T1000 (cell line): Measurements from ENCODE around the gene CDC25A.

Source experiments
- DNase-seq: peaks from one replicate; lab custom pipeline; 2025; ENCODE audit warnings: mixed read lengths; lab: John Stamatoyannopoulos, UW

Gene CDC25A

DNA sequence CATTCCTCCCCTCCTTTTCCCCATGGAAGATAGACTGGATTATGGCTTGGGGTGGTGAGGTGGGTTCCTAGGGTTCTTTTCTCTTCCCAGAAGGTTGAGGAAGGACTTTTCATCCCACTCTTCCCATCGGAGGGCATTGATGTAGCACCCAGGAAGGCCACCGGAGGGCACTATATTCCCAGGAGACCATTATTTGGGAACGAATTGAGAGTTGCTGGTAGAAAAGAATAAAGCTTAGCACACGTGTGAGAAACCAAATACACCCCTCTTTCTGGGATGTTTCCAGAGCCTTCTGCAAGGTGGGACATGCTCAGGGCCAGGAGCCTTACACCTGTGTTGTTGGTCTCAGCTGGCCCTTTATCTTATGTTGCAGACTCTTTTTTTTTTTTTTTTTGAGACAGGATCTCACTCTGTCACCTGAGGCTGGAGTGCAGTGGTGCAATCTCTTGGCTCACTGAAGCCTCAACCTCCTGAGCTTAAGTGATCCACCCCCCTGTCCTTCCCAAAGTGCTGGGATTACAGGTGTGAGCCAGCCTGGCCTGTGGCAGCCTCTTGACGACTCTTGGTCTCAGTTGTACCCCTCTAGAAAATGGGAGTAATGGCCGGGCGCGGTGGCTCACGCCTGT lies 6.3 kb upstream of the CDC25A start:
- DNase-seq: peak; percentile 49

DNA sequence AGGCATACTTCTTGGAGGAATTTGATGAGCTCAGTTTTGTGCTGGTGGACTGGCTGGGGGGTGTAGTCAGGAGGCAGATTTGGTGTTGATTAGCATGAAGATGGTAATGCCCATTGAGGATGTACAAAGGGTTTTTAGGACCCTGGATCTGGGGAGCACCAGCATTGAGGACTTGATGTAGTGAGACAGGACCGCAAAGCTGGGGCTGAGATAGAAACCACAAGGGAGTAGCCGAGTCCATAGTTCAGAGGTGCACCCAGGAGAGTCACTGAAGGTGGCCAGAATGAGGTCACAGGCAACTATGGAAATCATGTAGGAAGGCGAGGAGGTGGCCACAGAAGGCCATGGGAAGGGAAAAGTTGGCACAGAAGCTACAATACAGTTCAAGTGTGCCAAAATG lies 2.7 kb upstream of the CDC25A start:
- DNase-seq: no peak

DNA sequence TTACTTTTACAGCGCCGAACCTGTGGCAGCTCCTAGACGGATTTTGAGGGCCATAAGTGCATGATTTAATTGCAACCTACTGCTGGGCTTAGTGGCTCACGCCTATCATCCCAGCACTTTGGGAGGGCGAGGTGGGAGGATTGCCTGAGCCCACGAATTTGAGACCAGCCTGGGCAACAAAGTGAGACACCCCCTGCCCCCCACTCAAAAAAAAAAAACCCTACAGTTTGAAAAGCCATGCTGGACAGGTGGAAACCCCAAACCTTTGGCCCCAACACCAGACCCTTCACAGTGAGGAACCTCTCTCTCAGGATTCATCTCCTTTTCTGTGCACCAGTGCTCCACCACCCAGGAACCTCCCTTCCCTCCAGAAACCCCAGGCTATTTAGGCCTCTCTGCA lies 1.1 kb upstream of the CDC25A start:
- DNase-seq: no peak

DNA sequence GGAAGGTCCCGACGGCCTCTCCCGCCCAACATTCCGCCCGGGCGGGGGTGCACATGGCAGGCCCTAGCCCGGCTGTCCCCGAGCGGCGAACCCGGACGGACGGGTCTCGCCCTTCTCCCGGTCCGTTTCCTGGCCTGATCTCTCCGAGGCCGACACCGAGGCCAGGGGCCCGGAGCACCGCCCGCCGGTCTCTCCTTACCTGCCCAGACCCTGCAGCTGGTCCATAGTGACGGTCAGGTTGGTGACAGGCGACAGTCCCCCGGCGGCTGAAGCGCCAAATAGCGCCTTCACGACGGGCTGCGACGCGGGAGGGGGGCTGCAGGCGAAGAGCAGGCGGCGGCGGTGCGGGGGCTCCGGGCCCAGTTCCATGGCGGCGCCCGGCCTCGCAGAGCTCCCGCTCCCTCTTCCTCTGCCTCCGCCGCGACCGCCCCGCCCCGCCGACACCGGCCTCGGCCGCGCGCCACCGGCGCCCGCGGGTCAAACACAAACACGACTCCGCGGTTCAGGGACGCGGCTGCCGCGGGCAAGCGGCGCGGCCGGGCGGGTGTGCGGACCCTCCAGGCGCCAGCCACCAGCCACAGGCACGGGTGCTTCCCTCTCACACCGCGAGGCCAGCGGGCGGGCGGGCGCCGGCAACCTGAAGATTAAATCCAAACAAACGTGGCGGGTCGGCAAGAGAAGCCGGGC lies 495 bp downstream of the CDC25A start:
- DNase-seq: no peak

DNA sequence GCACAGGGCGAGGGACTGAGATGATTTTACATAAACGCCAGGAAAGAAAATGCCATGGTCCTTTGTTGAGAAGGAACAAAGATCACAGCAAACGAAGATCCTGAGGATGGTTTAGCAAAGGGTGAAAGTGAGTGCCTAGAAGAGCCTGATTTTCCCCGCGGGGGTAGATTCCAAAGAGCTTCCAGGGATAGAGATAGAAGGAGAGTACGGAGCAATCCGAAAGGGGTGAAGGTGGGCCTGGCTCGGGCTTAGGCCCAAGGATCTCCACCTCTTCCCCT lies 977 bp downstream of the CDC25A start:
- DNase-seq: no peak

DNA sequence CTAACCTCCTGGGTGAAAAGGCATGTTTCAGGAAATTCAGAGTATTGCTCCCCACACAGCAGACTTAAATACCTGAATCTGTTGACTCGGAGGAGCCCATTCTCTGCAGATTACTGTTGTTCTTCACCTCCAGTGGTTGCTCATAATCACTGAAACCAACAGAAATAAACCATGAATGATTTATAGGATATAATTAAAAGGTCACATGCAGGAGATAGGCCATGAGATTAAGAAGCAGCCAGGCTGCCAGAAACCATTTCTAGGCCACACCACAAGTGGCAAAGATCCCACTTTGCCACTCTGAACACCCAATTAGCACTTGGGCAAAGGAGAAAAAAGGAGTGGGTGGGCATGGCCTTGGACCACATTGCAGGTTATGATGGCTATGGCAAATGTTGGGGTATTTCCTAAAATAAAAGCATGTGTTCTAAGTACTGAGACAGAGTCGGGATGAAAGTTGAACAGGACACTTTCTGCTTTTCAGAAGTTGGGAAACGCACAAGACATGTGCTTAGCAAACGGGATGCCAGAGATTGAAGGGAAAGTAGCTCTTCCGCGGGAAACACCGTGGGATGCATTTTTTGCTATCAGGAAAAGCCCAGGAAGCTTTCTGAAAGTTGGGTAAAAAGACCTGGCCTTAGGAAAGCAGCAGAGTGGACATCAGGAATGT lies 1.5 kb downstream of the CDC25A start:
- DNase-seq: no peak

DNA sequence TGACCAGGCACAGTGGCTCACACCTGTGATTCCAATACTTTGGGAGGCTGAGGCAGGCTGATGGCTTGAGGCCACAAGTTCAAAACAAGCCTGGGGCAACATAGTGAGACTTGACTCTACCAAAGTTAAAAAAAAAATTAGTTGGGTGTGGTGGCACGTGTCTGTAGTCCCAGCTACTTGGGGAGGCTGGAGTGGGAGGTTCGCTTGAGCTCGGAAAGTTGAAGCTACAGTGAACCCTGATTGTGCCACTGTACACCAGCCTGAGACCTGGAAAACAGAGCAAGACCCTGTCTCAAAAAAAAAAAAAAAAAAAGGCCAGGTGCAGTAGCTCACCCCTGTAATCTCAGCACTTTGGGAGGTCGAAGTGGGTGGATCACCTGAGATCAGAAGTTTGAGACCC lies 3.1 kb downstream of the CDC25A start:
- no peak for DNase-seq

DNA sequence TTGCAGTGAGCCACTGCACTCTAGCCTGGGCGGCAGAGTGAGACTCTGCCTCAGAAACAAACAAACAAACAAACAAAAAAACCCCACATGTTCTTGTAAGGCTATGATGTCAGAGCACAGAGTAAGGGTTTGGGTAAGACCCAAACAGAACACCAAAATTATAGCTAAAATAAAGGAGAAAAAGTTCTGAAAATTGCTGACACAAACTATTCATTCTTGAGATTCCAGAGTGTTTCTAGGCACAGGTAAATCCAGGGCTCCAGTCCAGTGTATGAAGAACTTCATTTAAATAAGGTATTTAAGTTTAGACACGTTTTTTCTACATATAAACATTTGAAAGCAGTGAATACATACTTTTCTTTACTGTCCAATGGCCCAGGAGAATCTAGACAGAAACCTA lies 3.9 kb downstream of the CDC25A start:
- no peak for DNase-seq

DNA sequence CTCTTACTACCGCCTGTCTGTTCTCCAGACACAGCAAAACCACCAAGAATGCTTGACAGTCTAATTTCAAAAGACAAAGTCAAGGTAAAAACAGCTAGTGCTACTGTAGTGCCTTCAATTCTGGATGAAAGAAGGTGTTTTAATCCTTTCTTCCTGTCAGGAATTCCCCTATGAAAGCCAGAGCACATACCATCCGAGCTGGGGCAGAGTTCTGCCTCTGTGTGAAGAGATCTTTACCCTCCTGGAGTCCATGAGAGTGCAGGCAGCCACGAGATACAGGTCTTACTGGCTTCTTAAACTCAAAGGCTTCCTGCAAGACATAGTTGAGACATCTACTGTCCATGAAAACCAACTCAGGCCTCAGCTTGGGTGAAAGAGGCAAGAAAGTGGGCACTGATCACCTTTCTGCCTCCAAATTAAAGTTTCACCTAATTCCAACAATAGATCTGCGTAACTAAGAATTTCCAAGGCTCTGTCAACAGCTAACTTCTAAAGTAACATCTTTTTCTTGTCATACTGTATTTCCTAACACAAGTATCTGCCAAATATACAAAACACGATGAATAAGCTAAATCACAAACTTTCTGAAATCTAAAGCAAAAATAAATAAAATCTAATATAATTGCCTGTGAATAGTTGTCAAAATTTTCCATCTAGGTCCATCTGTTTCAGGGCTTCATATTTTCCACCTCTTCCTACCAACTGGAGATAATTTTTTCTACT lies 7.5 kb downstream of the CDC25A start:
- no peak for DNase-seq

DNA sequence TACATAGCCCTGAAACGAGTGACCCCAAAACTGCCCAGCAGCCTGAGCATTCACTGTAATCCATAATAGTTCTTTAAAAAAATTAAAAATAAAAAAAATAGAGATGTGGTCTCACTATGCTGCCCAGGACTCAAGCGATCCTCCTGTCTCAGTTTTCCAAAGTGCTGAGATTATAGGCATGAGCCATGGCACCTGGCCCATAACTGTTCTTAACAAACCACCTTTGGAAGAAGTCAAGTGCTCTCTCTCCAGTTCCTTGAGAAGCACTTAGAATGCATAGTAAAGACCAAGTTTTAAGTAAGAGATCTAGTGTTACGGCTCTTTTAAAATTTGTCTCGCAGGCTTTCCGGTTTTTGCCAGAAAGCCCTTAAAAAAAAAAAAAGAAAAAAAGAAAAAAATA lies 8.2 kb downstream of the CDC25A start:
- no peak for DNase-seq

DNA sequence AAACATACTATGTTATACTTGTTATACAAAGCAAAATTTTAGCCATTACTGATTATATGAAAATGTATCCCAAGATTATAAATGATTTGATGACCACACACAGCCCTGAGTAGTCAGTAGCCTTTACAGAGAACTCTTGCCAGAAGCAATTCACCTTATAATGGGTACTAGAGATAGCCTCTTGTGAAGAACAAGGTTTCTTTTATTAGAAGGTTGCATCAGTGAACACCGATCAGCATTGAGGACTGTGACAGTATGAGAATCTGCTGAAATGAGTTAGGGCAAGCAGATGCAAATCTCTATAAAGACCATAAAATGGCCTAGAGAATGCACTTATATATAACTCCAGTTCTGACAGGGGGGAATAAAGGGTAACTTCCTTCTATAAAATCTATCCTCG lies 10.1 kb downstream of the CDC25A start:
- DNase-seq: no peak

DNA sequence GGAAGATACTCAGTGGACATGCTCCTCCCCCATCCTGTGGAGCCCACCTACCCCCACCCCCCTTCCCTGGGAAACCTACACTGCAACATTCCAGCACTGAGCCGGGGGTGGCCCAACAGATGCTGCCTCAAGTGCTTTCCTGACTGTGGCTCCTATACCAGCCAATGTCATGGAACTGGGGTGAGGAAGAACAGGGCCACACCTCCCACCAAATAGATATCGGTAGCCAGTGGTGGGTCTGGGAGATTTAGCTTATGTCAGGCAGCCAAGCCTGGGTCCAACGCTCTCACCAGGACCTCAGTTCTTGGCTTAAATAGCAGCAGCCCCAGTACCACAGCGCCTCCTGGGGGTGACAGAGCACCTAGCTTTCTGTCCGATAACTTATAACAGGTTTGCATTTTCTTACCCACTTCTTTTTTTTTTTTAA lies 30.3 kb downstream of the CDC25A start:
- DNase-seq: peak; percentile 27

DNA sequence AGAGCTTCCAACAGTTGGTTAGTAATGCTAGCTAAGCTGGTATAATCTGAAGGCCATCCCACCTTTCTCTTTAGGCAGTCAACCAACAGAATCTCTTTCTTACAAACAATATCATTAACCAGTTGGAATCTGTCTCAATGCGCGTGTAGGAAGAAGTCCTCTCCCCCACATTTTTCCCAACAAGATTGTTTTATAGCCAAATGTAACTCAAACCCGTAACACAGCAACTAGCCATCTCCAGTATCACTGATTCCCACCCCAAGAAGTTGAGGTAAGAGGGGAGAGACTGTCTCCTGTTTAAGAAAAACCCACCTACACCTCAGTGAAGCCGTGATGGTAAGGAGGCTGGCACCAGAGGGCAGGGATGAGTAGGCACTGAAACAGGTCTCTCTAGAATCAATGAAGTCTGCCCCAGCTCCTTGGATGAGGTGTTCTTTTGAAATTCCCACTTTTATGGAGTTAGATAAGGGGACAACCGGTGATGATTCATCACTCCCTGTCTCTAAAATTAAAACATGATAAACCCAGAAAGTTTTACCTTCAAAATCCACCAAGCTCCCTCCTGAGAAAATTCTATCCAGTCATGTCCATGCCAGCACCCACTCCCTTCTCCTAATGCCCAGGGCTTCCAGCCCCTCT lies 30.9 kb downstream of the CDC25A start:
- no peak for DNase-seq

DNA sequence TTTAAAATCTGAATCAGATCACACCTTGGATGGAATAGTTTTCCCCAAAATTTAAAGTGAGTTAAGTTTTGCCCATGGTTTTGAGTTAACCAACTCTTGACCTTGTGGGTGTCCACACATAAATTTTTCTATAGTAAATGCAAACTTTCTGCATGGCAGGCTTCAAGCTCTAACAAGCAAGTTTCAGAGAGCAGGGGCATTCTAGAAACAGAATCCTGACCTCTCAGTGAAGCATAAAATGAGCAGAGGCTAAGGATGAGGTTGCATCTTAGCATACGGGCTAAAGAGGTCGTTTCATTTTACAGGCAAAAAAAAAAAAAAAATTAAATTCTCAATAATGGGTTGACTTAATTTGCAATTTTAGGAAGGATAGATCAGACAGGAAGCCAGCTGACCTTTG lies 32.1 kb downstream of the CDC25A start:
- DNase-seq: no peak

DNA sequence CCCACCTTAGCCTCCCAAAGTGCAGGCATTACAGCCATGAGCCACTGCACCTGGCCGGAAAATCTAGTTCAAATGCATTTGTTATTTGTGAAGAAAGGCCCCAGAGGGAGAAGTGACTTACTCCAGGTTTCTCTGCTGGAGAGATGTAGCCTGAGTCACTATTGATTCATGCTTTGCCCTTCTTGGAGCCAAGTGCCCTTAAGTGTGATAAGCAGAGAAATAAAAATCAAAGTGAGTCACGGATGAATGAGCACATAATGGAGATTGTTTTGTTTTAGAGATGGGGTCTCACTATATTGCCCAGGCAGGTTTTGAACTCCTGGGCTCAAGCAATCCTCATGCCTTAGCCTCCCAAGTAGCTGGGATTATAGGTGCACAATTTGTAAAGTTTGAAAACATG lies 33.1 kb downstream of the CDC25A start:
- DNase-seq: peak; percentile 27

DNA sequence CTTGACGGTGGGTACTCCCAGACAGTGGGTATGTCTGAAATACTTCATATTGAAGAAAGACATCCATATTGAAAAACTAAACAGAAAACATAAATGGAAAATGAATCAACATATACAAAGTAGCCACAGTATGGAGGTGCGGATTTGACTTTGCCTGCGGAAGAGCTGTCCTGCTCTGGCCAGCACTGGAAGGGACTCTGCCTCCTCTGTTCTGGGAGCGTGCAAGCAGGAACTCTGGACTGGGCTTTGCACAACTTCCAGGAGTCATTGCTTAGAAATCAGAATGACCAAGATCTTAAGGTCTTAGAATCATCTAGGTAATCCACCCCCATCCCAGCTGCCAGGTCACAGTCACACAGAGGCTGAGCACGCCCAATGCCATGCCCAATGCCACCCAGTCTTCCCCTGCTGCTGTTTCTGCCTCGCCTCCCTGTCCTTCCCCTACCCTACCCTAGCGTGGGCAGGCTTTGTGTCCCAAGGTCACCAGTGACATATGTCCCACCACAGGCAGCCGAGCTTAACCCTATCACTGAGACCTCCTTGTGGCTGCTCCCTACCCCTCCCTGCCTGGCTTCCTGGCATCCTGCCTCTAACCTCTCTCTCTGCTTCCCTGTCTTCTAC lies 36.3 kb downstream of the CDC25A start:
- no peak for DNase-seq

DNA sequence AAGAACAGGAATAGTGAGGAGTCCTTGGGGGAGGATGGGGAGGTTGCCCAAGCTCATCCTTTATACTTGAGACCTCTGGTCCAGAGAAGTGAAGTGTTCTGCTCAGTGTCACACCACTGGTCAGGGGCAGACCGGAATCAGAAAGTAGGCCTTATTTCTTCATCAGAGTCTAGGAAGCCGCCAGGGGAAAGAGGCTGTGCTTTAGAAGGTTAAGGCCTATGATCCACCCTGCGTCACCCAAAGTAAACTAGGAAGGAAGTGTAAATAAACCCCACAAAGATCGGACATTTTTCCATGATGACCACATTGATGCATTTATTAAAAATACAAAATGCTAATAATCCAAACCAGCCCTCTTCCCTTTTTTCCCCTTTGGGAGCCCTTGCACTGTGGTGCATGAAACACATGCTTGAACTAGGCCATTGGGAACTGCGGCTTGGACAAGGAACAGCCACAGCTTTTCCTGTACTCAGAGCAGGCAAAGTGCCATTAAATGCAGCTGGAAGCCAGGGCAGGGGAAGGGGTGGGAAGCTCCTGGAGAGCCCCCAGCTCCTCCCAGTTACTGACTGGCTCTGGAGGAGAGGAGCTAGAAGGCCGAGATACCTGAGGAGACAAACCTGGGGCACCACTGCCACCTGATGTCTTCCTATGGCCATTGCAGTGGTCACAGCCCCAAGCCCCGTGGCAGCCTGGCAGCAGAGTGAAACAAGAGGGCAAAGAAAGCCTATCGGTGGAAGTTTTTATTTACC lies 37.0 kb downstream of the CDC25A start:
- DNase-seq: peak; percentile 82

DNA sequence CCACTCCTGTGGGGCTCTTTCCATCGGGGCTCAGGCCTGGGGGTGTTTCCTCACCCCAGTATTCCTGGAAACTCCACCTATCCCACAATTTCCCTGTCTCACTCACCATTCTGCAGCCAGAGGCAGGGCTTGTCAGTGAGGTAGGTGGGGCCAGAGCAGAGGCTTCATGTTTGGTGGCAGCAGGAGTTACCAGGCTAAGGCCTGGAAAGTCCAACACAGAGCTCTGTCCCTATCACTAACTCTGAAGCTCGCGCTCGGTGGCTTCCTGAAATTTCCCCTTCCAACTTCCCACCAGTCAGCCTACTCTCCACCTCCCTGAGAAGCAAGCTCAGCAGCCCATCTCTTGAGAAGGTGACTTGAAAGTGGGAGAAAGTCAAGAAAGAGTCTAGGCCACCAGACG lies 44.2 kb downstream of the CDC25A start:
- DNase-seq: no peak

DNA sequence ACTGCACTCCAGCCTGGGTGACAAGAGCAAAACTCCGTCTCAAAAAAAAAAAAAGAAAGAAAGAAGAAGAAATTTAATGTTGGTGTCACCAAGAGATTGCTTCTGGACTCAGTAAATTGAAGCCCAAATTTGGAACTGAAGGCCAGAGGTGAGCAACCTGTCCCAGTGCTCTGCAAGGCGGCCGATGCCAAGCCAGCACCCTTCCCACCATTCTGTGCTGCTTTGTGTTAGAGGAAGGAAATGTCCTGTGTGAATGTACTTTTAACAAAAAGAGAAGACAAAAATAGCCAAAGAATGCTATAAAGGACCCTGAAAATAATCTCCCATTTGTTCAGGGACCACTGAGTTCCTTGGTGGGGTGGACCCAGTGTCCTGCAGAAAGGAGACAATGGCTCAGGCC lies 44.6 kb downstream of the CDC25A start:
- DNase-seq: no peak

DNA sequence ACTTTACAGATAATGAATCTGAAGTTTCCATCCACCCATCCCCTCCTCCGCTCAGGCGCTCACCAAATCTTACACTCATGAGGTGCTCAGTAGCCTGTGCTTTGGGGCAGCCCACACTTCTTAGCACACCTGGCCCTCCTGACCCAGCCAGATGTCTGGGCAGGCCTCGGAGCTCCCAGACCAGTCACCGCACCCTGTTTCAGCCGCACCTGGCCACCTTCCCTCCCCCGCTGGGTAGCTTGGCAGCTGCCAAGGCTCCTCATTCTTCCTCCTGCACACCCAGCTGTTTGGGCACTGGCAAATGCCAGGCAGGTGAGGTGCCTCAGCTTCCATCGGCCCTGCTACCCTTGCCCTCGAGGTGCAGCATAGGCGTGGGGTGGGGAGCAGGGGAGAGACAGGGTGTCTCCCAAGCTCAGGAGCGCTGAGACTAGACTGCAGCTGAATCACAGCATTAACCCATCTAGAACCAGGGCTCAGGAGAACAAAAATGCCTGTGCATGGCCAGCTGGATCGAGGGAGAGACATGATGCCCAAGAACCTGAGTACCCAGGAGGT lies 45.8 kb downstream of the CDC25A start:
- DNase-seq: no peak

DNA sequence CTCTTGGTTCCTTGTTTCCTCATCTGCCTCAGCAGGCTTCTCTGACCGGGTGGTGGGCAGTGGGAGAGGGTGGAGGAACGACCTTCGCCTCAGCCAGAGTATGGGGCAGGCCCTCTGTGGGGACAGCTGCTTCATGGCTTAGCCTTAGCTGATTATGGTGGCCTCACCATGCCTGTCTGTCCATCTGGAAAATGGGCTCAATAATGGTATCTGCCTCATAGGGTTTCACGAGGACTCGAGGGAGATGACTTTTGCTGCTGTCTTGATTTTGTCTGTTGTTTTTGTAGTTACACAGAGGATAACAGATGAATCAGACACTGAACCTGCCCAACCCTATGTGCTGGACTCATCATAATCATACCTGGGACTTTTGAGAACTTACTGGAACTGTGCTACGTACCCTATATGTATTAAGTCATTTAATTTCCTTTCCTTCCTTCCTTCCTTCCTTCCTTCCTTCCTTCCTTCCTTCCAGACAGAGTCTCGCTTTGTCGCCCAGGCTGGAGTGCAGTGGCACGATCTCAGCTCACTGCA lies 46.5 kb downstream of the CDC25A start:
- DNase-seq: no peak
